Adrenal gland (tissue), 12 donors: ENCODE results near the gene CRYGC. TPM values are rescaled to one million over a fixed set of nuclear protein-coding genes. Genes with fewer than 3 reads are reported as not detected.

ENCODE experiments used
- DNase-seq, 7 donors: peaks; one replicate each; pipeline ENCODE4 v3.0.0-alpha.2; 2019 to 2020
- H3K27ac ChIP-seq, 5 donors: fragments of 200-600 bp; sonication (generic) in 4 of 5; 1 replicate in 3 of 5; 2 replicates in 2 of 5; pipeline versions ENCODE4 v1.5.1 to v1.8.0; 2016 to 2020; ENCODE audit warnings: mild to moderate bottlenecking in 1 of 5
- H3K27me3 ChIP-seq: fragments of 200-600 bp; 2 replicates; pipeline ENCODE4 v1.8.0; 2021
- H3K36me3 ChIP-seq, 2 donors: fragments of 200-600 bp; replicated peaks in 1 of 2; 1 replicate in 1 of 2; 2 replicates in 1 of 2; pipeline versions ENCODE4 v1.5.1 to v1.8.0; 2018 to 2022
- H3K4me1 ChIP-seq, 2 donors: fragments of 200-600 bp; replicated peaks in 1 of 2; 1 replicate in 1 of 2; 2 replicates in 1 of 2; pipeline versions ENCODE4 v1.5.1 to v1.8.0; 2018 to 2021
- H3K4me3 ChIP-seq, 4 donors: fragments of 200-600 bp; sonication (generic) in 3 of 4; one replicate each; pipeline ENCODE4 v1.5.1; 2016 to 2018
- H3K9me3 ChIP-seq, 3 donors: fragments of 200-600 bp; sonication (generic) in 1 of 3; replicated peaks in 1 of 3; 1 replicate in 2 of 3; 2 replicates in 1 of 3; pipeline versions ENCODE4 v1.5.1 to v1.8.0; 2016 to 2021
- CTCF ChIP-seq, 6 experiments: fragments of 450-650 bp in 4 of 6; fragments of 200-600 bp in 2 of 6; sonication (generic) in 1 of 6; IDR thresholded peaks; 1 replicate in 5 of 6; 2 replicates in 1 of 6; pipeline versions ENCODE4 v1.5.1 to v1.8.0; 2016 to 2021; ENCODE audit warnings: antibody characterized with exemption in 6 of 6, mild to moderate bottlenecking in 2 of 6, moderate library complexity in 1 of 6
- POLR2A ChIP-seq, 2 donors: fragments of 450-650 bp; IDR thresholded peaks; one replicate each; pipeline ENCODE4 v1.6.1; 2017; ENCODE audit warnings: antibody characterized with exemption in 2 of 2, mild to moderate bottlenecking in 2 of 2, moderate library complexity in 1 of 2
- WGBS, 4 donors: extraction: QIAGEN DNeasy Blood & Tissue Kit in 2 of 4; methylation state at CpG; one replicate each; pipeline versions ENCODE4 v1.1.5 to v1.1.7; 2013 to 2017; 5-methylcytosine and 5-hydroxymethylcytosine counted together
- intact Hi-C, 2 donors: fragments of 100-400 bp; cut with DNase I; formaldehyde crosslinking; loops; one replicate each; pipeline versions ENCODE4 v1.14.1 to v1.15.0; 2022 to 2023
- polyA plus RNA-seq, 3 donors: library from polyadenylated mRNA; stranded (reverse); fragments of 200-250 nt in 2 of 3; fragments of 350-450 nt in 1 of 3; fragmentation: Illumina TruSeq in 1 of 3; extraction: RNeasy Lipid Tissue Mini Kit (QIAGEN cat#74804) in 1 of 3; gene quantifications; one replicate each; pipeline ENCODE4 v1.2.3, GENCODE V29; 2013 to 2014
- total RNA-seq, 9 donors: library from RNA; depleted of rRNA in 4 of 9; stranded (reverse); fragments of >200 nt in 4 of 9; fragments of 120-200 nt in 1 of 9; fragmentation: NEBNext Ultra II Directional in 1 of 9; extraction: Animal tissue kit (Norgen Biotek cat#: 25700) in 1 of 9; gene quantifications; one replicate each; pipeline versions ENCODE4 v1.1.0 to v1.2.4, GENCODE V29; 2013 to 2023
- donor health status: healthy with polysubstance abuse.
- donor health status: Bipolar disorder and iron deficiency.
- donor health status: DM: yes; HTN: yes; CAD: no.
- donor health status: DM: no; HTN: no; CAD: no.
- donor health status: DM: no; HTN: no; CAD: no.
- donor health status: DM: yes; HTN: yes; CAD: no.

The CRYGC gene
- total and polyA plus RNA-seq, 12 donors, result not detected

GRCh38 chr2:208092093-208092832 lies 37.4 kb downstream of the CRYGC start:
- 96 to 100% (median 98%) methylated on average over 1 of the region's 1 CpG for WGBS, 4 donors

GRCh38 chr2:208090420-208090819 lies 39.2 kb downstream of the CRYGC start:
- no peaks in the 10 kb centered on the region for H3K27me3 ChIP-seq
- no peak for DNase-seq
- no peaks in the 10 kb centered on the region for H3K4me1 ChIP-seq
- H3K36me3 ChIP-seq, result no peaks in the 10 kb centered on the region
- no peak overlapping the region for H3K4me3 ChIP-seq
- no peaks in the 10 kb centered on the region for H3K9me3 ChIP-seq
- no peak overlapping the region for H3K27ac ChIP-seq
- TF ChIP-seq POLR2A (IDR thresholded peaks at IDR 0.05), result no peak
- no peak for TF ChIP-seq CTCF (IDR thresholded peaks at IDR 0.05)
- intact Hi-C loops, result no loop called here

More at GRCh38 chr2:208092093-208092832, 37.4 kb downstream of the CRYGC start:
- Histone ChIP-seq H3K36me3 (no peaks in the 10 kb centered on the region), H3K27ac (no peak overlapping the region), H3K4me3 (no peak overlapping the region), H3K9me3 (no peaks in the 10 kb centered on the region), H3K4me1 (no peaks in the 10 kb centered on the region), H3K27me3 (no peaks in the 10 kb centered on the region)
- intact Hi-C loops, result no loop called here
- TF ChIP-seq CTCF (IDR thresholded peaks at IDR 0.05) (no peak), POLR2A (IDR thresholded peaks at IDR 0.05) (no peak)
- DNase-seq, result no peak

GRCh38 chr2:208086029-208086428 lies 43.6 kb downstream of the CRYGC start:
- Histone ChIP-seq H3K4me1 (no peaks in the 10 kb centered on the region), H3K4me3 (no peak overlapping the region), H3K27ac (no peak overlapping the region), H3K9me3 (no peaks in the 10 kb centered on the region), H3K27me3 (no peaks in the 10 kb centered on the region), H3K36me3 (no peaks in the 10 kb centered on the region)
- WGBS, 4 donors, result 36 to 68% (median 56%) methylated on average over 1 of the region's 1 CpG
- TF ChIP-seq CTCF (IDR thresholded peaks at IDR 0.05) (no peak), POLR2A (IDR thresholded peaks at IDR 0.05) (no peak)
- intact Hi-C loops, result no loop called here
- DNase-seq, result no peak

- TF ChIP-seq POLR2A (IDR thresholded peaks at IDR 0.05) (no peak), CTCF (IDR thresholded peaks at IDR 0.05) (no peak)
- no peaks in the 10 kb centered on the region for H3K27me3 ChIP-seq
- no peaks in the 10 kb centered on the region for H3K36me3 ChIP-seq
- H3K27ac ChIP-seq, result no peak overlapping the region
- H3K4me1 ChIP-seq, result no peaks in the 10 kb centered on the region
- intact Hi-C loops, result no loop called here
- no peak for DNase-seq
- H3K4me3 ChIP-seq, result no peak overlapping the region
- H3K9me3 ChIP-seq, result no peaks in the 10 kb centered on the region
These were observed 45.8 kb downstream of the CRYGC start for GRCh38 chr2:208083807-208084206.

Other genes with a start within 250 kb of the CRYGC start
- 10 to 100 TPM; 14.4 to 39.6 (median 25.3) TPM for gene PLEKHM3, start 104.3 kb downstream of the CRYGC start, total RNA-seq
- gene PLEKHM3, start 104.3 kb downstream of the CRYGC start, polyA plus RNA-seq, result 10 to 100 TPM in 2 of 3 donors, 1 to 10 TPM in 1; 9.5 to 16.8 (median 11.0) TPM
- not detected for gene CRYGD, start 5.3 kb downstream of the CRYGC start, total RNA-seq
- gene CRYGD, start 5.3 kb downstream of the CRYGC start, polyA plus RNA-seq, result not detected
- gene CRYGB, start 16.3 kb upstream of the CRYGC start, total RNA-seq, result not detected
- gene CRYGB, start 16.3 kb upstream of the CRYGC start, polyA plus RNA-seq, result not detected
- gene CRYGA, start 33.8 kb upstream of the CRYGC start, total RNA-seq, result not detected
- not detected for gene CRYGA, start 33.8 kb upstream of the CRYGC start, polyA plus RNA-seq
- not detected for gene C2orf80, start 60.2 kb upstream of the CRYGC start, total RNA-seq
- not detected for gene C2orf80, start 60.2 kb upstream of the CRYGC start, polyA plus RNA-seq
- 100 to 1,000 TPM; 337 to 937 (median 491) TPM for gene IDH1, start 125.2 kb upstream of the CRYGC start, total RNA-seq
- 100 to 1,000 TPM in 2 of 3 donors, 10 to 100 TPM in 1; 82.8 to 525 (median 117) TPM for gene IDH1, start 125.2 kb upstream of the CRYGC start, polyA plus RNA-seq
- 10 to 100 TPM; 15.4 to 36.5 (median 26.0) TPM for gene PIKFYVE, start 136.4 kb upstream of the CRYGC start, total RNA-seq
- 10 to 100 TPM in 1 of 3 donors, 1 to 10 TPM in 2; 5.1 to 17.8 (median 7.4) TPM for gene PIKFYVE, start 136.4 kb upstream of the CRYGC start, polyA plus RNA-seq